ENCODE data around the gene PA2G4. TPM values are rescaled to one million over a fixed set of nuclear protein-coding genes. Genes with fewer than 3 reads are reported as not detected.

Gene PA2G4
- total and polyA plus RNA-seq, 2 donors (not counting 3 experiments of a cell fraction or from before 2014, with no cell fraction given) = 121 to 188 TPM

DNA sequence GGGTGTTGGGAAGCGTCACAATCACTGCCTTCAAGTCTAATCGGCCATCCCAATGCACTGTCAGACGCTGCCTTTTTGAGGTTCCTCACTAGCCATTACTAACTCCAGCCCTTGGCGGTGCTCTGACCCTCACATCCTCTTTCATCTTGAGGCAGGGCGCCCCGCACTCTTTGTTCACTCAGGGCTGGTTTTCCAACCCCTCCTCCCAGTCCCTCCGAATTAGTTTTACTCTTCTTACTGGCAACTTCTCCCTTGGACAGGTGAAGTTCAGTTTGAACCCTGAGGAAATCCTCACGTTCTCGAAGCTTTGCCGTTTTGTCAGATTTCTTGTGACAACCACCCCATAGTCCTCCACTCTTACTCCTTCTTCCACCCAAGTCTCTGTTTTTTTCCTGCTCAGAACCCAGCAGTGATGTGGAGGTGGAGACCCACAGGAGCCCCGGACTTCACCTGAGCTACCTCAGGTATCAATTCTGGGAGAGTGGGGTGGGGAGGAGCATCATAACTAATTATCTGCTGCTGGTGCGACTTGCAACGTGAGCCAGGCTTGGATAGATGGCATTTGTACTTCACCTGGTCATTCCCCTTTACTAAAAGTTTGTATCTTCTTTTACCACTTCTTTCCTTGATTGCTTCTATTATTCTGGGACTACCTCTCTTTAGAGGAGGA is 14.5 kb downstream of the PA2G4 start:
- intact Hi-C loops (cut with micrococcal nuclease) (loop anchor here (1.0 kb wide), 9 partner anchors 7 to 377 kb away; partner anchors contain the start of genes ANKRD52, CS, NABP2 and SMARCC2), dilution Hi-C loops (cut with MboI; ENCODE audit: extremely low pct_ligation_motif_present, low sequenced_read_pairs) (no loop called here)
- ChIA-PET POLR2A (interaction anchor here (0.9 to 4.0 kb wide), 10 partner anchors 9 to 103 kb away, joined by 3 to 37 read pairs (median 8); partner anchors contain the start of genes ESYT1, MYL6, PA2G4 and RNF41), CTCF (interaction anchor here (0.8 to 11.9 kb wide), 16 partner anchors 9 to 380 kb away, joined by 3 to 236 read pairs (median 4); partner anchors contain the start of genes ANKRD52, ESYT1, PA2G4 and RNF41)
- no peaks in the 10 kb centered on the region for H3K9me3 ChIP-seq (replicated peaks; ENCODE audit: control insufficient read depth, insufficient read depth, low read length)
- peak overlapping the region; percentile 10 to 60 (median 52) for H3K4me3 ChIP-seq (replicated peaks in 1 of 3; ENCODE audit: insufficient read depth in 1 of 3, low read depth in 1 of 3, low read length in 3 of 3)
- no peaks in the 10 kb centered on the region for H3K9me1 ChIP-seq (replicated peaks; ENCODE audit: control insufficient read depth, extremely low read depth, insufficient read depth, low read length)
- H2AFZ ChIP-seq (ENCODE audit: low read depth, low read length) = no peak overlapping the region
- no peaks in the 10 kb centered on the region for H4K20me1 ChIP-seq (replicated peaks; ENCODE audit: control insufficient read depth, extremely low read depth, insufficient read depth, low read length)
- H3K9ac ChIP-seq (replicated peaks; ENCODE audit: extremely low read depth, insufficient read depth, low read length) = peak overlapping the region; percentile 71
- peak overlapping the region; percentile 71 for H3K4me2 ChIP-seq (ENCODE audit: insufficient read depth, low read length)
- H3K4me1 ChIP-seq (ENCODE audit: control insufficient read depth, extremely low read depth, insufficient read depth, low read length) = peaks cover 24% of the 10 kb centered on the region
- DNase-seq (ENCODE audit: low read depth, low spot score) (no peak), FAIRE-seq (no peak)
- H3K27ac ChIP-seq (ENCODE audit: insufficient read depth, low read depth, low read length) = peak overlapping the region; percentile 47
- H3K27me3 ChIP-seq (ENCODE audit: control insufficient read depth in 2 of 2, insufficient read depth in 2 of 2, low read length in 2 of 2) = no peaks in the 10 kb centered on the region
- H3K36me3 ChIP-seq (ENCODE audit: control insufficient read depth in 2 of 2, extremely low read depth in 1 of 2, insufficient read depth in 2 of 2, low read length in 2 of 2) = peaks cover 0 to 13% of the 10 kb centered on the region in 2 experiments
- TF ChIP-seq GATA2 (IDR thresholded peaks at IDR 0.05; ENCODE audit: insufficient read depth, insufficient read length, low read depth, low read length) = no peak
- BruUV-seq (replicated peaks) = no TSS peak
- H3K79me2 ChIP-seq (ENCODE audit: control insufficient read depth, insufficient read depth, low read length) = peaks cover 24% of the 10 kb centered on the region

GRCh38 chr12:56119361-56119796 is 15.0 kb downstream of the PA2G4 start:
- intact Hi-C loops (cut with micrococcal nuclease) (loop anchor here (1.0 kb wide), 4 partner anchors 41 to 345 kb away; partner anchors contain the start of genes NABP2 and SMARCC2), dilution Hi-C loops (cut with MboI; ENCODE audit: extremely low pct_ligation_motif_present, low sequenced_read_pairs) (no loop called here)
- peak overlapping the region; percentile 71 for H3K4me2 ChIP-seq (ENCODE audit: insufficient read depth, low read length)
- no peaks in the 10 kb centered on the region for H3K27me3 ChIP-seq (ENCODE audit: control insufficient read depth in 2 of 2, insufficient read depth in 2 of 2, low read length in 2 of 2)
- POLR2A ChIA-PET = interaction anchor here (0.6 to 3.0 kb wide), 5 partner anchors 9 to 378 kb away, joined by 4 to 20 read pairs (median 8); partner anchors contain the start of genes ESYT1 and MYL6
- H4K20me1 ChIP-seq (replicated peaks; ENCODE audit: control insufficient read depth, extremely low read depth, insufficient read depth, low read length) = no peaks in the 10 kb centered on the region
- BruUV-seq (replicated peaks) = no TSS peak
- H3K9ac ChIP-seq (replicated peaks; ENCODE audit: extremely low read depth, insufficient read depth, low read length) = no peak overlapping the region
- H3K9me3 ChIP-seq (replicated peaks; ENCODE audit: control insufficient read depth, insufficient read depth, low read length) = no peaks in the 10 kb centered on the region
- H3K4me1 ChIP-seq (ENCODE audit: control insufficient read depth, extremely low read depth, insufficient read depth, low read length) = peaks cover 24% of the 10 kb centered on the region
- peak; percentile 79 for DNase-seq (ENCODE audit: low read depth, low spot score)
- H3K9me1 ChIP-seq (replicated peaks; ENCODE audit: control insufficient read depth, extremely low read depth, insufficient read depth, low read length) = no peaks in the 10 kb centered on the region
- TF ChIP-seq EZH2 (IDR thresholded peaks at IDR 0.05; ENCODE audit: borderline replicate concordance, low read depth, low read length, severe bottlenecking) = no peak
- no peak for TF ChIP-seq POLR2A (IDR thresholded peaks at IDR 0.05; ENCODE audit: low read depth, low read length)
- TF ChIP-seq FOS (IDR thresholded peaks at IDR 0.05; ENCODE audit: borderline replicate concordance, insufficient read depth, low read length) = no peak
- no peak for TF ChIP-seq JUN (IDR thresholded peaks at IDR 0.05; ENCODE audit: borderline replicate concordance, insufficient read depth, insufficient read length, low read depth)
- TF ChIP-seq GATA2 (IDR thresholded peaks at IDR 0.05; ENCODE audit: insufficient read depth, insufficient read length, low read depth, low read length) = no peak
- peak; percentile 92 for TF ChIP-seq MYC (IDR thresholded peaks at IDR 0.05; ENCODE audit: low read depth, low read length)
- TF ChIP-seq, protein P1, sequence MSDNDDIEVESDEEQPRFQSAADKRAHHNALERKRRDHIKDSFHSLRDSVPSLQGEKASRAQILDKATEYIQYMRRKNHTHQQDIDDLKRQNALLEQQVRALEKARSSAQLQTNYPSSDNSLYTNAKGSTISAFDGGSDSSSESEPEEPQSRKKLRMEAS (IDR thresholded peaks at IDR 0.05; ENCODE audit: insufficient read depth, insufficient read length) = peak; percentile 91
- TF ChIP-seq POLR2AphosphoS5 (IDR thresholded peaks at IDR 0.05; ENCODE audit: insufficient read depth, low read depth, low read length) = no peak
- TF ChIP-seq CTCF (IDR thresholded peaks at IDR 0.05; ENCODE audit: extremely low read depth in 1 of 2, insufficient read depth in 1 of 2, low read depth in 1 of 2, low read length in 2 of 2) = peak; percentile 66 to 75
- no peak overlapping the region for H2AFZ ChIP-seq (ENCODE audit: low read depth, low read length)
- peak overlapping the region; percentile 47 for H3K27ac ChIP-seq (ENCODE audit: insufficient read depth, low read depth, low read length)
- peak overlapping the region in 1 of 3 experiments; percentile 60 for H3K4me3 ChIP-seq (replicated peaks in 1 of 3; ENCODE audit: insufficient read depth in 1 of 3, low read depth in 1 of 3, low read length in 3 of 3)
- CTCF ChIA-PET = interaction anchor here (0.5 to 11.9 kb wide), 16 partner anchors 8 to 510 kb away, joined by 3 to 236 read pairs (median 5); partner anchors contain the start of genes ANKRD52, ESYT1, MYL6 and PA2G4
- H3K79me2 ChIP-seq (ENCODE audit: control insufficient read depth, insufficient read depth, low read length) = peaks cover 24% of the 10 kb centered on the region
- FAIRE-seq = peak; percentile 92
- H3K36me3 ChIP-seq (ENCODE audit: control insufficient read depth in 2 of 2, extremely low read depth in 1 of 2, insufficient read depth in 2 of 2, low read length in 2 of 2) = peaks cover 0 to 13% of the 10 kb centered on the region in 2 experiments
